Stomach smooth muscle (tissue), 2 donors: Measurements from ENCODE around the gene TBC1D1.

ENCODE experiments used
- H3K27ac ChIP-seq: one replicate; pipeline ENCODE4 v1.7.0; 2013; ENCODE audit warnings: mild to moderate bottlenecking, low read length, inconsistent platforms
- H3K27me3 ChIP-seq, 2 donors: one replicate each; pipeline ENCODE4 v1.7.0; 2013; ENCODE audit warnings: low read length in 2 of 2; ENCODE audit not compliant: insufficient read depth in 2 of 2, control insufficient read depth in 1 of 2
- H3K36me3 ChIP-seq, 2 donors: one replicate each; pipeline ENCODE4 v1.7.0; 2013; ENCODE audit warnings: low read length in 2 of 2; ENCODE audit not compliant: control insufficient read depth in 2 of 2, insufficient read depth in 2 of 2
- H3K4me1 ChIP-seq: one replicate; pipeline ENCODE4 v1.7.0; 2013; ENCODE audit warnings: low read length; ENCODE audit not compliant: control insufficient read depth, insufficient read depth
- H3K4me3 ChIP-seq, 2 donors: one replicate each; pipeline ENCODE4 v1.7.0; 2013; ENCODE audit warnings: low read length in 2 of 2
- H3K9ac ChIP-seq, 2 donors: one replicate each; pipeline ENCODE4 v1.7.0; 2013; ENCODE audit warnings: low read length in 2 of 2, mild to moderate bottlenecking in 1 of 2
- H3K9me3 ChIP-seq, 2 donors: one replicate each; pipeline ENCODE4 v1.7.0; 2013; ENCODE audit warnings: low read length in 2 of 2; ENCODE audit not compliant: control insufficient read depth in 2 of 2
- donor health status: healthy.
- donor health status: Pancreatic carcinoma.

TBC1D1 gene

GRCh38 chr4:37991623-37992410, 100.9 kb downstream of the TBC1D1 start:
- Histone ChIP-seq H3K27me3 (no peaks in the 10 kb centered on the region), H3K9me3 (no peaks in the 10 kb centered on the region), H3K4me3 (no peak overlapping the region), H3K27ac (peak overlapping the region; percentile 64), H3K9ac (no peak overlapping the region), H3K4me1 (peaks cover 54% of the 10 kb centered on the region), H3K36me3 (no peaks in the 10 kb centered on the region)

- H3K27ac ChIP-seq = peak overlapping the region; percentile 80
Measured at GRCh38 chr4:37993806-37994205, 102.9 kb downstream of the TBC1D1 start.

GRCh38 chr4:37994569-37994968, 103.7 kb downstream of the TBC1D1 start:
- Histone ChIP-seq H3K4me1 (peaks cover 61% of the 10 kb centered on the region), H3K9me3 (no peaks in the 10 kb centered on the region), H3K9ac (peak overlapping the region in 1 of 2 donors; percentile 42), H3K27ac (peak overlapping the region; percentile 80), H3K4me3 (peak overlapping the region in 1 of 2 donors; percentile 29), H3K36me3 (no peaks in the 10 kb centered on the region), H3K27me3 (no peaks in the 10 kb centered on the region)

More at GRCh38 chr4:37993806-37994205, 102.9 kb downstream of the TBC1D1 start:
- Histone ChIP-seq H3K9ac (no peak overlapping the region), H3K4me3 (no peak overlapping the region), H3K36me3 (no peaks in the 10 kb centered on the region), H3K27me3 (no peaks in the 10 kb centered on the region), H3K4me1 (peaks cover 65% of the 10 kb centered on the region), H3K9me3 (no peaks in the 10 kb centered on the region)

GRCh38 chr4:37995299-37995821, 104.5 kb downstream of the TBC1D1 start:
- no peaks in the 10 kb centered on the region for H3K27me3 ChIP-seq
- no peaks in the 10 kb centered on the region for H3K36me3 ChIP-seq
- H3K27ac ChIP-seq = peak overlapping the region; percentile 80
- no peaks in the 10 kb centered on the region for H3K9me3 ChIP-seq
- H3K4me3 ChIP-seq = peak overlapping the region in 1 of 2 donors; percentile 47
- H3K9ac ChIP-seq = no peak overlapping the region
- peaks cover 54% of the 10 kb centered on the region for H3K4me1 ChIP-seq

- no peak overlapping the region for H3K9ac ChIP-seq
- no peaks in the 10 kb centered on the region for H3K9me3 ChIP-seq
- no peaks in the 10 kb centered on the region for H3K36me3 ChIP-seq
- H3K4me3 ChIP-seq = peak overlapping the region; percentile 9 to 47
- peaks cover 53% of the 10 kb centered on the region for H3K4me1 ChIP-seq
- peak overlapping the region; percentile 80 for H3K27ac ChIP-seq
- H3K27me3 ChIP-seq = no peaks in the 10 kb centered on the region
Measured at GRCh38 chr4:37995981-37996775, 105.3 kb downstream of the TBC1D1 start.

- H3K4me3 ChIP-seq = peak overlapping the region; percentile 13 to 17
- H3K9me3 ChIP-seq = no peaks in the 10 kb centered on the region
- peak overlapping the region in 1 of 2 donors; percentile 3 for H3K9ac ChIP-seq
- no peaks in the 10 kb centered on the region for H3K36me3 ChIP-seq
- peak overlapping the region; percentile 62 for H3K27ac ChIP-seq
- peaks cover 49% of the 10 kb centered on the region for H3K4me1 ChIP-seq
- H3K27me3 ChIP-seq = no peaks in the 10 kb centered on the region
Measured at GRCh38 chr4:37998226-37998625, 107.3 kb downstream of the TBC1D1 start.

- H3K4me1 ChIP-seq = peaks cover 50% of the 10 kb centered on the region
- no peak overlapping the region for H3K9ac ChIP-seq
- no peak overlapping the region for H3K27ac ChIP-seq
Measured at GRCh38 chr4:37999000-37999716, 108.3 kb downstream of the TBC1D1 start.

GRCh38 chr4:37999965-38000364, 109.1 kb downstream of the TBC1D1 start:
- no peak overlapping the region for H3K9ac ChIP-seq
- no peak overlapping the region for H3K4me3 ChIP-seq
- no peak overlapping the region for H3K27ac ChIP-seq
- H3K27me3 ChIP-seq = no peaks in the 10 kb centered on the region
- H3K9me3 ChIP-seq = no peaks in the 10 kb centered on the region
- peaks cover 49% of the 10 kb centered on the region for H3K4me1 ChIP-seq
- H3K36me3 ChIP-seq = no peaks in the 10 kb centered on the region

More at GRCh38 chr4:37999000-37999716, 108.3 kb downstream of the TBC1D1 start:
- Histone ChIP-seq H3K9me3 (no peaks in the 10 kb centered on the region), H3K27me3 (no peaks in the 10 kb centered on the region), H3K36me3 (no peaks in the 10 kb centered on the region), H3K4me3 (no peak overlapping the region)

GRCh38 chr4:38001927-38002326, 111.0 kb downstream of the TBC1D1 start:
- H3K9me3 ChIP-seq = no peaks in the 10 kb centered on the region
- H3K27me3 ChIP-seq = no peaks in the 10 kb centered on the region
- H3K9ac ChIP-seq = no peak overlapping the region
- no peak overlapping the region for H3K4me3 ChIP-seq
- H3K36me3 ChIP-seq = no peaks in the 10 kb centered on the region
- peaks cover 41% of the 10 kb centered on the region for H3K4me1 ChIP-seq
- H3K27ac ChIP-seq = no peak overlapping the region

- Histone ChIP-seq H3K36me3 (no peaks in the 10 kb centered on the region), H3K4me3 (no peak overlapping the region), H3K9ac (no peak overlapping the region), H3K27me3 (no peaks in the 10 kb centered on the region), H3K4me1 (peaks cover 38% of the 10 kb centered on the region), H3K27ac (no peak overlapping the region), H3K9me3 (no peaks in the 10 kb centered on the region)
Measured at GRCh38 chr4:38002451-38003071, 111.7 kb downstream of the TBC1D1 start.
